AG09319 (cell line): ENCODE data around the gene TAF1A.

Experiments used
- DNase-seq: peaks from one replicate; pipeline ENCODE4 v3.0.0-alpha.2; 2010; ENCODE audit warnings: low read depth; ENCODE audit errors: extremely low read depth
- TF ChIP-seq, protein P1 (sequence below): IDR thresholded peaks from 2 replicates; pipeline ENCODE4 v1.5.1; 2011; ENCODE audit warnings: low read depth, mild to moderate bottlenecking, inconsistent platforms, low read length, moderate library complexity

The TAF1A gene

DNA sequence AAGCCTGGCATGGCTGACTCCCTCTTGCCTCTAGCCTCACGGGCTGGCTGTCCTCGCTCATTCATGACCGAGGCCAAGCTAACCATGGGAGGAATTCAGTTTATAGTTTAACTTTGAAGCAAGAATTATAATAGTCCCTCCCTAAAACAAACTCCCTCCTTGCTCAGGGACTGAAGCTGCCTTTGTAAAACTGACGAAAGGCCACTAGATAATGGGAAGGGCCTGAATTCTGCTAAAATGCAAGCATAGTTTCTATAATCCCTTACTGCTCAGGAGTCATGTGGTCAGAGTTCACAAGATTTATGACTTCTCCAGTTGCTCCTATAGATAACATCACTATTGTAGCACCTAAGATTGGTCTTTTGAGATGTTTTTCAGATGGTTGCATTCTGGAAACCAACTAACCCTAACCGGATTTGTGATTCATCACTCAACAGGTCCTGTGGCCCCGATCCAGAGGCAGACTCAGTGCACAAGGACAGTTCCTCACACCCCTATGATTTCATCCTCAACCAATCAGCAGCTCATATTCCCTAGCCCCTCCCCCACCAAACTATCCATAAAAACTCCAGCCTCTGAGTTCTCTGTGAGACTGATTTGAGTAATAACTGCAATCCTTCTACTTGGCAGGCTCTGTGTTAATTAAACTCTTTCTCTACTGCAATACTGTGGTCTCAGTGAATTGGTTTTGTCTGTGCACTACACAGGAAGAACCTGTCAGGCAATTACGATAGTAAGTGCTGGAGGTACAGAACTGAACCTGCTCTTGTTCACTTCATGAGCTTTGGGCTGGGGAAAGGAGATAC, 68.2 kb downstream of the TAF1A start:
- TF ChIP-seq, protein P1, sequence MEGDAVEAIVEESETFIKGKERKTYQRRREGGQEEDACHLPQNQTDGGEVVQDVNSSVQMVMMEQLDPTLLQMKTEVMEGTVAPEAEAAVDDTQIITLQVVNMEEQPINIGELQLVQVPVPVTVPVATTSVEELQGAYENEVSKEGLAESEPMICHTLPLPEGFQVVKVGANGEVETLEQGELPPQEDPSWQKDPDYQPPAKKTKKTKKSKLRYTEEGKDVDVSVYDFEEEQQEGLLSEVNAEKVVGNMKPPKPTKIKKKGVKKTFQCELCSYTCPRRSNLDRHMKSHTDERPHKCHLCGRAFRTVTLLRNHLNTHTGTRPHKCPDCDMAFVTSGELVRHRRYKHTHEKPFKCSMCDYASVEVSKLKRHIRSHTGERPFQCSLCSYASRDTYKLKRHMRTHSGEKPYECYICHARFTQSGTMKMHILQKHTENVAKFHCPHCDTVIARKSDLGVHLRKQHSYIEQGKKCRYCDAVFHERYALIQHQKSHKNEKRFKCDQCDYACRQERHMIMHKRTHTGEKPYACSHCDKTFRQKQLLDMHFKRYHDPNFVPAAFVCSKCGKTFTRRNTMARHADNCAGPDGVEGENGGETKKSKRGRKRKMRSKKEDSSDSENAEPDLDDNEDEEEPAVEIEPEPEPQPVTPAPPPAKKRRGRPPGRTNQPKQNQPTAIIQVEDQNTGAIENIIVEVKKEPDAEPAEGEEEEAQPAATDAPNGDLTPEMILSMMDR: no peak
- no peak for DNase-seq
